HG02678 (cell line): ENCODE data around the gene EIF2D.

ENCODE experiments used
- ATAC-seq: cut with Tn5 transposase; IDR thresholded peaks from one replicate; pipeline ENCODE4 v1.9.1; 2021; ENCODE audit warnings: mild to moderate bottlenecking, moderate library complexity; ENCODE audit not compliant: unreplicated experiment

EIF2D gene

GRCh38 chr1:206554211-206554610, 58.1 kb downstream of the EIF2D start:
- ATAC-seq: no peak

- no peak for ATAC-seq
These were observed 60.3 kb downstream of the EIF2D start for GRCh38 chr1:206551986-206552326.

GRCh38 chr1:206551296-206551985, 60.8 kb downstream of the EIF2D start:
- no peak for ATAC-seq

- no peak for ATAC-seq
These were observed 61.8 kb downstream of the EIF2D start for GRCh38 chr1:206550446-206550845.

- ATAC-seq: no peak
These were observed 65.2 kb downstream of the EIF2D start for GRCh38 chr1:206547104-206547503.

GRCh38 chr1:206545351-206545750, 66.9 kb downstream of the EIF2D start:
- no peak for ATAC-seq

- ATAC-seq: peak; percentile 57
These were observed 67.6 kb downstream of the EIF2D start for GRCh38 chr1:206544562-206545257.
